ENCODE data around the gene SLC35F4.

GRCh38 chr14:57746563-57746962 lies 119.3 kb downstream of the SLC35F4 start:
- TF ChIP-seq, protein P1, sequence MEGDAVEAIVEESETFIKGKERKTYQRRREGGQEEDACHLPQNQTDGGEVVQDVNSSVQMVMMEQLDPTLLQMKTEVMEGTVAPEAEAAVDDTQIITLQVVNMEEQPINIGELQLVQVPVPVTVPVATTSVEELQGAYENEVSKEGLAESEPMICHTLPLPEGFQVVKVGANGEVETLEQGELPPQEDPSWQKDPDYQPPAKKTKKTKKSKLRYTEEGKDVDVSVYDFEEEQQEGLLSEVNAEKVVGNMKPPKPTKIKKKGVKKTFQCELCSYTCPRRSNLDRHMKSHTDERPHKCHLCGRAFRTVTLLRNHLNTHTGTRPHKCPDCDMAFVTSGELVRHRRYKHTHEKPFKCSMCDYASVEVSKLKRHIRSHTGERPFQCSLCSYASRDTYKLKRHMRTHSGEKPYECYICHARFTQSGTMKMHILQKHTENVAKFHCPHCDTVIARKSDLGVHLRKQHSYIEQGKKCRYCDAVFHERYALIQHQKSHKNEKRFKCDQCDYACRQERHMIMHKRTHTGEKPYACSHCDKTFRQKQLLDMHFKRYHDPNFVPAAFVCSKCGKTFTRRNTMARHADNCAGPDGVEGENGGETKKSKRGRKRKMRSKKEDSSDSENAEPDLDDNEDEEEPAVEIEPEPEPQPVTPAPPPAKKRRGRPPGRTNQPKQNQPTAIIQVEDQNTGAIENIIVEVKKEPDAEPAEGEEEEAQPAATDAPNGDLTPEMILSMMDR (conservative IDR thresholded peaks at IDR 0.05; ENCODE audit: low read depth, low read length), result no peak
- no peak for TF ChIP-seq CEBPB (IDR thresholded peaks at IDR 0.05; ENCODE audit: low read depth, low read length)
- no peak for TF ChIP-seq RAD21 (IDR thresholded peaks at IDR 0.05; ENCODE audit: low read length)
- TF ChIP-seq RFX5 (IDR thresholded peaks at IDR 0.05; ENCODE audit: low read depth, low read length), result no peak
- TF ChIP-seq MAZ (IDR thresholded peaks at IDR 0.05; ENCODE audit: borderline replicate concordance, low read depth, low read length), result no peak
- TF ChIP-seq POLR2A (IDR thresholded peaks at IDR 0.05; ENCODE audit: low read depth, low read length), result no peak
- TF ChIP-seq BHLHE40 (IDR thresholded peaks at IDR 0.05; ENCODE audit: low read depth, low read length), result no peak
- TF ChIP-seq, protein P2, sequence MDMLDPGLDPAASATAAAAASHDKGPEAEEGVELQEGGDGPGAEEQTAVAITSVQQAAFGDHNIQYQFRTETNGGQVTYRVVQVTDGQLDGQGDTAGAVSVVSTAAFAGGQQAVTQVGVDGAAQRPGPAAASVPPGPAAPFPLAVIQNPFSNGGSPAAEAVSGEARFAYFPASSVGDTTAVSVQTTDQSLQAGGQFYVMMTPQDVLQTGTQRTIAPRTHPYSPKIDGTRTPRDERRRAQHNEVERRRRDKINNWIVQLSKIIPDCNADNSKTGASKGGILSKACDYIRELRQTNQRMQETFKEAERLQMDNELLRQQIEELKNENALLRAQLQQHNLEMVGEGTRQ (IDR thresholded peaks at IDR 0.05; ENCODE audit: low read depth, low read length), result no peak
- no peak for TF ChIP-seq MXI1 (IDR thresholded peaks at IDR 0.05; ENCODE audit: borderline replicate concordance, low read depth, low read length)
- no peak for TF ChIP-seq SMC3 (IDR thresholded peaks at IDR 0.05; ENCODE audit: low read depth, low read length)
- TF ChIP-seq FOS (IDR thresholded peaks at IDR 0.05; ENCODE audit: low read depth, low read length), result no peak
- TF ChIP-seq RCOR1 (IDR thresholded peaks at IDR 0.05; ENCODE audit: insufficient replicate concordance, low read length), result no peak
- TF ChIP-seq CHD1 (IDR thresholded peaks at IDR 0.05; ENCODE audit: low read depth, low read length), result no peak
- TF ChIP-seq MAFK (IDR thresholded peaks at IDR 0.05; ENCODE audit: low read depth, low read length), result no peak
